ENCODE measurements around the gene MVB12B. TPM values are rescaled to one million over a fixed set of nuclear protein-coding genes. Genes with fewer than 3 reads are reported as not detected.

MVB12B gene
- total RNA-seq, 1 donor from 2014 or later: 7.2 TPM

DNA sequence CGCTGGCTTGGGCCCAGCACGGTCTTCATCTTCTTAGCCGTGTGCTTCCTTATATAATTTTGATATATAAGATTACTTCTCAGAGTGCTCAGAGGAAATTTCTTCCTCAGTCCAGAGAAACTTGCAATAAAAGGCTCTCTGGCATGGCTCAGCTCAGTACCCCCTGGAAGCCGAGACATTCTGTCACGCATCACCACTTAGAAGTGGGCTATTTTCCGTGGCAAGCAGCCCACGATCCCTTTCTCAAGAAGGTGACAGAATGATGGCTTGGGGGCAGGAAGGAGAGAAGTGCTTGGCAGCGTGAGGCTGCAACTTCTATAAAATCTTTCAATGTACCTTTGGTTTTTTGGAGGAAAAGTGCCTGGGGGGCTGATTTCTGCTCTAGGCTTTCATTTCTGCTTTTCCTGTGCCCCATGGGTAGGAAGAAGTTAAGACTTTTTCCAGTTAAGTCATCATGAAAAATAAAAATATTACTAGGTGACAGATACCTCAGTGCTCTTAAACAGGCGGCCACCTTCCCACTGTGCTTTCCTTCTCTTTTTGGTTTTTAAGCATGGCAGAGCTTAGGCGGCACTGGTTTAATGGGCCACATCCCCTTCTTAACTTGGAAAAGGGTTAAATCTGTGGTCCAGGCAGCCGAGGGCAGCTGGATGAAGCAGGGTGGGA, 104.6 kb downstream of the MVB12B start:
- DNase-seq: no peak

DNA sequence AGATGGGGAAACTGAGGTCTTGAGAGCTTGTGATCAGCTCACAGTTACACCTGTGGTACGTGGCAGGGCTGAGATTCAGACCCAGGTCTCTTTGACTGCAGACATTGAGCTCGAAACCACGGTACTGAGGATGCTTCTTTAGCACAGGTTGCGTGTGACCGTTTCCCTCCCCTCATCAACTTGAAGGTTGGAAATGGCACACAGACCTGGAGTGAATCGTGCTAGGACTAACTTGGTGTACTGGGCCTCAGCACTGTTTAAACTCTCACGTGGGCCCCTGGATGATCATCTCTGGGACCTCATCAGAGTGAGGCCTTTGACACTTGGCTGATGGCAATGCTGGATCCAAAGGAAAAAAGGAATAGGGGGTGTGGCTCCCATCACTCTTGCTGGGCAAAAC, 106.0 kb downstream of the MVB12B start:
- no peak for DNase-seq

DNA sequence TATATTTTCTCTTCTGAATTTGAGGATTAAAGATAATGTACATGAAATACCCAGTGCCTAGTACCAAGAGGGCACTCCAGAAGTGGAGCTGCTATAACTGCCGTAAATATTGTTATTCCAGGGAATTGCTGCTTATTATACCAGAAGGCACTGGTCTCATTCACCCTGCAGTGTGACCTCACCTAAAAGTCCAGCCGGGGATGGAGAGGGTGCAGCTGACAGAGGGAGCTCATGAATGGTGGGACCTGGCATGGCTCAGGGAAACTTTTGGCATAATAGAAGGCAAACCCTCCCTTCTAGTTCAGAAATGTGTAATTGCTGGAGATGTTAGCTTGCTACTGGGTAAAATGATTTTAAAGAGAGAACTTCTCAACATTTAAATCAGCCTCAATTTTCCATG, 108.5 kb downstream of the MVB12B start:
- DNase-seq: no peak

DNA sequence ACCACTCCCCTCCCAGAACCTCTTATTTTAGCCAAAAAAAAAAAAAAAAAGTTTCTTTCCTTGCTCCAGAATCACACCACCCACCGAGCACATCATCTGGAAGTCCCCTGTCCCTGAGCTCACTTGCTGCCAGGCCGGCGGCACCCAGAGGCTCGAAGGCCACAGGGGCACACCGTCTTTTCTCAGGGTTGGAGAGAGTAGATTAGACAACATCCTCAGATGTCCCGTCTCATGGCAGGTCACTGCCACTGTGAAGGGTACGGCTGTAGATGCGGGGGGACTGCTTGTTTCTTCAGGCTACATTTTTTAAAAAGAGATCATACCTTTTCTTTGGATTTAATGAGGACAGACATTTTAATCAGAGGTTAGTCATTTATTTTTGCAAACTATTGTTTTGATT, 109.0 kb downstream of the MVB12B start:
- DNase-seq: no peak

DNA sequence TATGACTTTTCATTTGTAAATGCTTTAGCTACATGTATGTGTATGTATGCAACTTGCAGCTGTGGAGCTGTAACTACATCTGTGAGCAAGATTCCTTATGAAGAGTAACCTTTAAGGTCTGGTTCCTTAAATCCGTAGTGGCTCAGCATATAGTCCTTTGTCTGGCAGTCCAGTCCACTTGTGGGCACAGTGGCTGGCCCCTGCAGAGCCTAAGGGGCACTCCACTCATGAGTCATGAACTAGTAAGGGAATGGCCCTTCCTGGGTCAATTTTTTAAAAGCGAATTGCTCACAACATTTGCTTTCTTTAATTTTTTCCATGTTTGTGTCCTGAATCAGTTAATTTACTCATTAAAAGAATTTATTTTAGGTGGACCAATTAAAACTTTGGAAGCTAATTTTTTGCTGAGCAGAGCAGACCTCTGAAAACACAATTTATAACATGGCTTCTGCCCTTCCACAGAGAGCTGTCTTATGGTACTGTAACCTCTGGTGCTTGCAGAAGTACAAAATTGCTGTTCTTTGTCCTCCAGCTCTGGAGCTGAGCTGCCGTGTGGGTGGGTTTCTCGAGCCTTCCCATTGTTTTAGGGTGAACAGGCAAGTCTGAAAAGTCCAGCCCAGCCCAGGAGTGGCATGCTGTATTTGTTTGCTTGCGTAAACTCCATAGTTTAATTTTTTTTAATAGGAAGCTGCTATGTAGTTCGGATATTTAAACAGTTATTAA, 110.1 kb downstream of the MVB12B start:
- no peak for DNase-seq

DNA sequence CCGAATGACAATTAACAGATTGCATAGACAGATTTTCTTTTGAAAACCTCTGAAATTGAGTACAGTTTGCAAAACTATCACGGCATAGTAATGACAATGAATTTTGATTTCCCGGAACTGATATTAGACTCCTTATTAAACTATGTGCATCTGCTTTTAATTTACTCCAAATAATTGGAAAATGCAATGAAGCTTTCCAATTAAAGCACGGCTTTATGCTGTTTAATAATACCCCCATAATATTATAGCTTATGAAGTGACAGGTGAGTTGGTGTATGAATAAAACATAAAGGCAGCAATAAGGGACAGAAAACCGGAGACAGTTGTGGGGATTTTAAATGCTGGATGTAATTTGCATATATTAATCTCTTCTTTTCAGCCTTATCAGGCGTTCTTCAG, 110.6 kb downstream of the MVB12B start:
- no peak for DNase-seq

DNA sequence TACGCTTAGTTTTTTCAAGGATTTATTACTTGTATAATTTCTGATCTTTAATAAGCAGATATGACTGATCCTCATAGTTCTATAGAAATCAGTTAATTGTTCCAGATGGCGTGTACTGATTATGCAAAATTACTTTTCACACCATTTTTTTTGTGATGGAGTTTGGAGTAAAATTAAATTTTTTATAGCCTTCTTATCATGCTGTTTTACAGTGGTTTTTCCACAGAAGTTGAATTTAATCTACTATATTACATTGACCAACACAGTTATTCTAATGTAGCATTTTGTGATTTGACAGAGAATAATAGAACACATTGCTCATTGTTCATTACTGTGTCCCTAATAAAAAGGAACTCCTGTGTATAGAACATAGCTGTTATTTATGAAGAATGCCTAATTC, 111.1 kb downstream of the MVB12B start:
- DNase-seq: no peak

DNA sequence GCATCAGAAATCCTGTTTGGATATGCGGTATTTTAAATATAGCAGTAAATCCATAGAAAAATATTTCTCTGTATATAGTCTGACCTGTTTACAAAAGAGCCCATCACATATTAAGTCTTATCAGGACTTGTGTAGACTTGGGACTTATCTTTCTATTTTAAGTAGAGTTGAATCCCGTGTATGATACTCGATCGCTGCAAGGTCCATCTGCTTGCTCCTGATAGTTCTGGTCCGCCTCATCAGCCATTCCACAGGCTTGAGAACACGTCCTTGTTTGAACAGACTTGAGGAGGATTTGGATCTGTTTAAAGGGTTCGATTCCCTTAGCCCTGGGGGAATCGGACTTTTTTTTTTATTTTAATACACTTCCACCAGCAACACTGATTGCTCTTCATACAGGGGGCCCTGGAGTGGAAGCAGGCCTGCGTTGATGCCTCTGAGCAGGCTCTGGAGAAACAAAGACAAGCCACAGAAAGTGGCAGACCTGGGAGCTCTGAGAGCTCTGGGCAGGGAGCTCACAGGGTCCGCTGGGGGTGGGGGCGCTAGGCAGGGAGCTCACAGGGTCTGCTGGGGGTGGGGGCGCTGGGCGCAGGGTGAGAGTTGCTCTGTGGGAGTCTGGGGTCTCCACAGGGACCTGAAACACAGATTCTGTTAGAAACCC, 112.2 kb downstream of the MVB12B start:
- no peak for DNase-seq

DNA sequence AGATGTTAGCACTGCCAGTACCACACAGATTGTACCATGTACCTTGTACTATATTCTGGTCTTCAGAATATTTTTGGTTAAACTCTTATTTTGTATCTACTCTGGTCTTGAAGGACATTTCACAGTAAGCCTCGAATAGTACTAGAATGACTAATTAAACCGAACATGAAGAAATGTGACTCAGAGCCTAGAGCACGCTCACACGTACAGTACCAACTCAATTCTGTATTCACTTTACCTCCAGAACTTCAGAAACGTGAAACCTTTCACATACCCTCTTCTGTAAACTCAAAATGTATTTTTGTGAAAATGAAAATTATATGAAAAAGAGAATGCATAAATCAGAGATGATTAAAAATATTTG, 112.8 kb downstream of the MVB12B start:
- no peak for DNase-seq

DNA sequence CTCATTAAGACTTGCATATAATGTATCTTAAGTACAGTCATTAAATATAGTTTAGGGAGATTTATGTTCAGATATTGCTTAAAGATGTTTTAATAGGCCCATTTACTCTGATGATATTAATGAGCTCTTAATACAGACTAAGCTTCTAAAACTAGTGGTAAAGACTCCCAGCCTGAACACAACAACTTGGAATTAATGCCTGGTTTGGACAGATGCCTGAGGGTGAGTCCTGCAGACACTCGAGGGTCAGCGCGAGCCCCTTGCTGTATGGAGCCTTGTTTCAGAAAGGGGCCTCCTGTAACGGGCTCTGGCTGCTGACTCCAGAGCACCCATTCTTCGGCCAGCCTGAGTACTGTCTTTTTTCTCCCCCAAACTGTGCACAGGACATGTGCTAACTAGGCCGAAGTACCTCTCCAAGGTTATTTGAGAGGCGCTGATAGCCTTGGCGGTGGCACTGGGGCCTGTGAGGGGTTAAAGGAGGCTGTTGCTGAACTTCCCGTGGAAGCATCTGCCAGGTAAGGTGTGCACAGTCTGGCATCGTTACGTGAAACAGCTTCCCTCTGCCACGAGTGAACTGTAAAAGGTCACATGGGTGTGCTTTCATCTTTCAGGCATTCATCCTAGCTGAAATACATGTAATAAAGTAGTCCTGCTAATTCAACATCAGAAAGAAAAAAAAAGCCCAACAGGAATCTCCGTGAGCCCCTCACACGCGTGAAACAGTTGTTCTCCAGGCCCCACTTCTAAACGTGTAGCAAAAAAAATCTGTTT, 113.4 kb downstream of the MVB12B start:
- no peak for DNase-seq

DNA sequence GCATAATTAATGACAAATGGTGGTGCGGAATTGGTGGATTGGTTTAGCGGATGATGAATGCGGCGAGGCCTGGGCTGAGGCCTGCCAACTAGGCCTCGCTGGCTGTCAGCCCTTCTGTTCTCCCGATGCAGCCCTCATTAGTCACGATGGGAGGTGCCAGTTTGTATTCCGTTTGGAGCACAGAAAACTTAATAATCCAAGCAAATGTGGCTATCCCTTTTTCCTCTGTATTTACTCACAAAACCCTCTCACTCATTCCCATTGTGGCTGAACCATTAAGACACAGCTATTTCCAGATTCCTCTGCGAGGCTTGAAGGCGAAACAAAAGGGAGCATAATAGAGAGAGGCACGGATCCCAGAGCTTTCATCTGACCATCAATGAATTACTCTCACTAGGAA, 114.3 kb downstream of the MVB12B start:
- DNase-seq: peak; percentile 75

DNA sequence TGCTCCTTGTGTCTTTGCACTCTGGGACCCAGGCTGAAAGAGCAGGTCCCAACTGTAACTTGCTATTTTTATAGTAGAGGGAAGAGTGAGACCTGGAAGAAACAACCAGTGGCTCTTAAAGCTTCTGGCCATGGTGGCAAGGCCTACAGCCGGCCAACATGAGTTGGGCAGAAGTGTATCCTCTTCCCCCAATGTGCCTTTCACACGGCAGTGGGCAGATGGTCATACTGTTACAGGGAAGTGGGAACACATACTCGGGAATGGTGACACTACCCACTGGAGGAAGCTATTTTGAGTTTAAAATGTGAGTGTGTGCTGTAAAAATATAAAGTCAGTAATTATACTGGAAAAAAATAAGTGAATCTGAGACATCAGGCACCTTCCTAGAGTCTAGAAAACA, 116.0 kb downstream of the MVB12B start:
- DNase-seq: no peak

DNA sequence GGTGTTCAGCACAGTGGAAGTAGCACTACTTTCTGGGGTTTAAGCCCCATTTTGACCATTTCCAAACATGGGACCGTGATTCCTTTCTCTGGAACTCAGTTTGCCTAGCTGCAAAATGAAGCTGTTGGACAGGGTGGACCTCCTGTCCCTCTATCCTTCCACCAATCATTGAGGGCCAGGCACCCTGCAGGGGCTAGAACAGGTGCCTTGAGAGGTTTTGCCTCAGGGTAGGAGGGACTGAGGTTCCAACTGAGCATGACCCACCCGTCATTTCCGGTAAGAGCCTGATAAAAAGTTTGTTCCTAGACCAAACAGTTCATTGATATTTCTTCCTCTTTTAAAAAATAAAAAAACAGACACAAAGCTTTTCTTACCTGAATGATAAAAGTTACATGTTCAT, 116.5 kb downstream of the MVB12B start:
- DNase-seq: no peak

DNA sequence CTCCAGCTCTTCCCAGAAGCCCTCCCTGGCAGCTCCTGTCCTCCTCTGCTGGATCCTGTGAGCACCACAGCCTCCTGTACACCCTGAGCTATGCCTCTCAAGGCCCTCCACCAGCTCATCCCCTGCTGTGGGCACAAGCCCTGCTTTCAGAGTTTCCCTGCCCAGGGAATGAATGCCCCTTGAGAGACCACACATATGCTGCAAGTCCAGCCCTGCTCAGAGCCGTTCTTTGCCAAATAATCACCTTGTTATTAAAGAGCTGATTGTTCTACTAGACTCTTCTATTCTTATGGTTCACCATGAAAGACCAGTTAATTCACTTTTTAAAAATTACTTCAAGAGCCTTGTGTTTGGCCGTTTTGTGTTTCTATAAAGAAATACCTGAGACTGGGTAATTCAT, 121.5 kb downstream of the MVB12B start:
- no peak for DNase-seq

DNA sequence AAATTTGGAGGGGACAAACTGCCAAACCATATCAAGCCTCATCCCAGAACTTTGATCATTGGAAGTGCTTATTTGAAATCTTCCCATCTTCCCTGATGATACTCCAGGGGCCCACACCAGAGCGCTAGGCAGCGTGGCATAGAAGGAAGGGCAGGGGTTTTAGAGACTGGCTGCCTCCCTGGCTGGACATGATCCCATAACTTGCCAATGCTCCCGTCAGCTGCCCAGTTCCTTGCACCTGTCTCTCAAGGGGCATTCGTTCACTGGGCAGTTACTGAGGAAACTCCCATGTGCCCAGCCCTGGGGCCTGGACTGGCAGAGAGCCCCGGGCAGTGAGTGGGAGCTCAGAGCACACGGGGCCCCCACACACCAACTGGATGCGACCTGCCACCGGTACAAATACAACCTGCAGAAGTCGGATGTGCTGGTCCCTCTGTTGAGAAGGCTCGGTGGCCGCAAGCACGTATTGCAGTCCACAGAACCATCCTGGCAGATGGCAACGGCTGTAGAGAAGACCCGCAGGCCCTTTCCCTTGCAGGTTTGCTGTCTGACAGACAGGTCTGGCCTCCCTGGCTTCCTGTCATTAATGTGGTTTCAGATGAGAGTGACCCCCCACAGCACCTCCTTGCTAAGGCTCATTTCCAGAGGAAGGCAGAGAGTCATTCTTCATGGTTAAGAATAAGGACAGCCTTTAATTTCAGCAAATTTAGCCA, 122.4 kb downstream of the MVB12B start:
- no peak for DNase-seq

DNA sequence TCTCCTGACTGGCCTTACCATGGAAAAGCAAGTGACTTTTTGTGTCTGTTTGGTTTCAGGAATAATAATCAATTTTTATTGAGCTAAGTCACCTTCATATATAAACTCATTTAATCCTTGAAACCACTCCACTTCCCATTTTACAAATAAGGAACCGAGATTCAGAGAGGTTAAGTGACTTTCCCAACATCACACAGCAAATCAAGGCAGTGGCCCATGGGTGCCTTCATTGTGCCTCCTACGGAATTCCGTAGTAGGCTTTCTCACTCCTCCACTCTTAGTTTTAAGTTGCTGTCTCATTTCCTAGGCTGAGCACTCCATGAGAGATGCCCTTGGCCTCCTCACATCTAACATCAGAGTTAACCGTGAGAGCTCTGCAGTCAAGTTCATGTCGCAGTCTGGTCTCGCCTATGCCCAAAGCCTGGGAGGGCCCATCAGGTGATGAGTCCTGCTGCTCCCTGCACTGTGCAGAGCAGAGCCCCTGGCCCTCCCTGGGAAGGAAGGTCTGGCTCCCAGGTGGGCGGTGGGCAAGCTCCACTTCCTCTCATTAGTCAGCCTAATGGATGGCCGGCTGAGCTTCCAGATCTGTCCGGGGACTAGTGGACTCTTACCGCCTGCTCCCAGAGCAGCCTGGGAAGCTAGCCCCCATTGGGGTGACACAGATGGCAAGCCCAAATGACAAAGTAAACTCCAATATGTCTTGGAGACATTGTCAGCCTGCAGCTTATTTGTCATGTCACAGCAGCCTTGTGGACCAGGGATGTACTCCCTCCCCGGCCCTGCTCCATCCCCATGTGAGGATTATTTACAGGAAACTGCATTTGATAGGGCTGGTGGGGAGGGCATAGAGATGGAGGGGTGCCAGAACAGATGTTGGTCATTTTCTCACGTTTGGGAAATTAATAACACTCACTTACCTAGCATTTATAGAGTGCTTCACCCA, 123.4 kb downstream of the MVB12B start:
- DNase-seq: no peak

DNA sequence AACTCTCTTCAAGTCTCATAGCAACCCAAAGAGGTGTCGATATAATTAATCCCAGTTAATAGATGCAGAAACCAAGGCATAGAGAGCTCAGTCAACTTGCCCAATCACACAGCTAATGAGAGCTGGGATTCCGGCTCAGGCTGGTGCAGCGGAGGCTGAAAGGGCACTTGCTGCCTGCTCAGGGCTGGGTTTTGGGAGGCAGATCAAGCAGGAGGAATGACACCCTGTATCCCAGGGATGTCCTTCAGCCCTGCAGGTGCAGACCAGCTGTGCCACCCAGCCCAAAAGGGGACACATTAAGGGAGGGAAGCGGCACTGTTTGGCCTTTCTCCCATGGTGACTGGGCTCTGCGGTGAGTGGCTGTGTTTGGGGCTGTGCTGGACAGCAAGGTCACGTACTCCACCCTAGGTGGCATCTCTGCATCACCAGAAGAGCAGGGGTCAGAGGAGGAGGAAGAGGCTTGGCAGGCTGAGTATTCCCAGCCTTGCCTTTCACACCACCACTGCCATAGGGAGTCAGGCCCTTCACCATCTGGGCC, 124.1 kb downstream of the MVB12B start:
- no peak for DNase-seq

DNA sequence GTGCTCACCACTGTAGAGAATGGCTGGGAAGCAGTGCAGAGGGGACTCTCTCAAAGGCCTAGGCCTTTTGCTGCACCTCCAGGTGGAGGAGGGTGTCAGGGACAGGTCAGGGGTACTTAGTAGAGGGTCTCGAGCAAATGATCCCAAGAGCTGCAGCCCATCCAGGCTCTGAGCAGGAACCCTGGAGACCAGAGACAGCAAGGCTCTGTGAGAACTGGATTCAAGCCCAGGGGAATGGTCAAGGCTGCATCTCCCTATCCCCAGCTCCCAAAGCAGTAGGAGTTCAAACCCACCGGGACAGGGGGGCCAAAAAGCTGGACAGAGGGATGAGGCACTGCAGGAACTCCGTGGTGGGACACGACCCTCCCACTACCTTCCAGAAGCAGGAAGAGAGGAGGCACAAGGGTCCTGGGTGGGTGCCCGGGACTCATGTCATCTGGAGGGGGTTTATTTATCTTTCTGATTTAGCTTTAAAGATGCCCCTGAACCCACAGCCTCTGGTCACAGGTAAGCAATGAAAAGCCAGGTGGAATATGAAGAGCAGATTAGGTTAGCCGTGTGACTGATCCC, 124.8 kb downstream of the MVB12B start:
- no peak for DNase-seq

DNA sequence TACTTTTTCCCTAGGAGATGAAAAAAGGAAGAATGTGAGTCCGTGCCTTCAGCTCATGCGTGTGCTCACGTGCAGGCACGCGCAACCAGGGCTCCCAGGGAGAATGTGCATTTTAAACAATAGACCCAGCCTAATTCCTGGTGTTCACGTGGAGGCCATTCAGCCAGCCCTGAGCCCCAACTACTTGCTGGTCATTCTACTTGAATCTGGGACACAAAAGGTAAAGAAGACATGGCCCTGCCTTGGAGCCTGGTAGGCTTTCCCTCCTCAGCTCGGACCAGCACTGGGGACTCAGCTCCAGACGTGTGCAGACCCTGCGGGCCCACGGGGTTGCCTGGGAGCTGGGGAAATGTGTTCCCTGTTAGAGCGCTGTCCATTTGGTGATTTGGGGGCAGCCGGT, 125.5 kb downstream of the MVB12B start:
- DNase-seq: no peak

DNA sequence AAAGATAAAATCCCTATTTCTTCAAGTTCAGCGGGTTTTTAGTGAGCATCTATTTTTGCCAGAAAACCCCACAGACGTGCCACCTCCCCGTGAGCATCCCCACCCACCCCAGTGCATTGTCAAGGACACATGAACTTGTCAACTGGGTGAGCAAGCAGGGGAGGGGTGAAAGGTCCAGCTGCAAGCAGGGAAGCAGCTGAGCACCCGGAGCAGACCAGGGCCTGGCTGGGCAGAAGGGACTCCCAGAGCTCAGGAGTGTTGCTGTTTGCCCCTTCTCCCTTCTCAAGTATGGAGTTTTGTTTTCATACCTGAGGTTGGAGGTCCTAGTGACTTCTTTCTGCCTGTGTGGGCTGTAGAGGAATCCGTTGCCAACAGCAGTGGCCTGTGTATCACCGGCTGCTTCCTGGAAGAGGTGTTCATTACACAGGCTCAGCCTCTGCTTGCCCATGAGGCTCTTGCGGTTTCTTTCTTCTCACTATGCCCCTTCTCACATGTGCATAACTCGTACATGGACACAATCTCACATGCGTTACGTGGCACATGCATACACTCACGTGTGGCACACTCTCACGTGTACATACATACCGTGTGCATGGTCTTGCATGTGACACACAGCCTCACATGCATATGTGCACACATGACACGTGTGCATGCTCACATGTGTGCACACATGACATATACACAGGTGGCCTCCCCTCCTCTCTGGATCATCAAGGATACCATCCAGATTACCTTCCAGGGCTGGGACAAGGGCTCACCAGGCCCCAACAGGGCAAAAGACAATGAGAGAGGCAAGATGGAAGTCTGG, 126.7 kb downstream of the MVB12B start:
- DNase-seq: no peak
